HCT116 (cell line): ENCODE measurements around the gene PLD1. TPM values are rescaled to one million over a fixed set of nuclear protein-coding genes. Genes with fewer than 3 reads are reported as not detected.

ENCODE experiments used
- ATAC-seq: fragments of 200-7000 bp; cut with Tn5 transposase; 2 replicates; pipeline ENCODE4 v1.9.1; 2020; ENCODE audit warnings: mild to moderate bottlenecking, moderate library complexity
- BruUV-seq: library from RNA; stranded (reverse); fragments of 400-500 nt; replicated peaks from 2 replicates; lab custom pipeline; 2021; lab: Mats Ljungman, UMichigan
- CTCF ChIA-PET: fragments of 300-600 bp; sonication (Branson Sonifier 250); formaldehyde crosslinking; loops from one replicate; lab custom pipeline; 2021; ENCODE audit warnings: antibody characterized with exemption; lab: Charles Lee
- POLR2A ChIA-PET: fragments of 300-600, 350-600 bp; sonication (Branson Sonifier 250); formaldehyde crosslinking; loops from one replicate; lab custom pipeline; 2021; ENCODE audit warnings: antibody characterized with exemption; lab: Charles Lee
- RAD21 ChIA-PET, 2 experiments: fragments of 300-600 bp; sonication (Branson Sonifier 250); formaldehyde crosslinking; loops; one replicate each; lab custom pipeline; 2023; ENCODE audit warnings: low total read pairs in 2 of 2; ENCODE audit not compliant: uncharacterized antibody in 2 of 2, unreplicated experiment in 2 of 2, low non-redundant PET in 1 of 2; lab: Charles Lee
- DNase-seq: peaks from one replicate; pipeline ENCODE4 v3.0.0-alpha.2; 2010; ENCODE audit warnings: low read depth, low spot score
- H2AFZ ChIP-seq: fragments of 200-600 bp; shearing (Covaris generic), sonication (generic); 2 replicates; pipeline ENCODE4 v1.6.1; 2017; ENCODE audit warnings: low read depth, mixed run types, mixed read lengths, antibody characterized with exemption, low read length; ENCODE audit not compliant: poor library complexity, severe bottlenecking
- H3K27ac ChIP-seq: 2 replicates; pipeline ENCODE4 v1.5.1; 2012; ENCODE audit warnings: low read depth, low read length
- H3K27me3 ChIP-seq: fragments of 200-600 bp; sonication (generic); 2 replicates; pipeline ENCODE4 v1.6.1; 2016; ENCODE audit warnings: mixed run types, low read length, mixed read lengths; ENCODE audit not compliant: insufficient read depth
- H3K36me3 ChIP-seq, 2 experiments: fragments of 200-500 bp in 1 of 2; fragments of 200-600 bp in 1 of 2; sonication (Bioruptor generic) in 1 of 2; sonication (generic) in 1 of 2; 2 replicates each; pipeline versions ENCODE4 v1.5.1 to v1.6.1; 2014 to 2016; ENCODE audit warnings: low read length in 2 of 2, inconsistent platforms in 1 of 2, mixed read lengths in 1 of 2, mixed run types in 1 of 2; ENCODE audit not compliant: insufficient read depth in 2 of 2, control insufficient read depth in 1 of 2
- H3K4me1 ChIP-seq, 2 experiments: fragments of 200-600 bp in 1 of 2; sonication (generic) in 1 of 2; 2 replicates each; pipeline versions ENCODE4 v1.5.1 to v1.6.1; 2012 to 2017; ENCODE audit warnings: low read length in 2 of 2, inconsistent platforms in 1 of 2, mild to moderate bottlenecking in 1 of 2, mixed read lengths in 1 of 2, mixed run types in 1 of 2, moderate library complexity in 1 of 2; ENCODE audit not compliant: insufficient read depth in 2 of 2, control insufficient read depth in 1 of 2
- H3K4me2 ChIP-seq: fragments of 200-600 bp; sonication (generic); 2 replicates; pipeline ENCODE4 v1.6.1; 2017; ENCODE audit warnings: mixed run types, low read length, mixed read lengths
- H3K4me3 ChIP-seq, 2 experiments: fragments of 200-600 bp in 1 of 2; sonication (generic) in 1 of 2; replicated peaks in 1 of 2; 2 replicates each; pipeline ENCODE4 v1.5.1; 2011 to 2016; ENCODE audit warnings: low read length in 2 of 2, control low read depth in 1 of 2, low read depth in 1 of 2, mild to moderate bottlenecking in 1 of 2, mixed read lengths in 1 of 2, mixed run types in 1 of 2
- H3K79me2 ChIP-seq: fragments of 200-600 bp; sonication (generic); 2 replicates; pipeline ENCODE4 v1.6.1; 2017; ENCODE audit warnings: mild to moderate bottlenecking, mixed run types, low read length, moderate library complexity, mixed read lengths; ENCODE audit not compliant: insufficient read depth
- H3K9ac ChIP-seq: fragments of 200-600 bp; sonication (generic); 2 replicates; pipeline ENCODE4 v1.6.1; 2016; ENCODE audit warnings: low read length, mixed read lengths
- H3K9me2 ChIP-seq: fragments of 200-600 bp; sonication (generic), shearing (Covaris generic); 2 replicates; pipeline ENCODE4 v1.6.1; 2017; ENCODE audit warnings: mixed run types, mild to moderate bottlenecking, moderate library complexity; ENCODE audit not compliant: insufficient read depth
- H3K9me3 ChIP-seq, 2 experiments: fragments of 200-500 bp in 1 of 2; fragments of 200-600 bp in 1 of 2; sonication (Bioruptor generic) in 1 of 2; sonication (generic) in 1 of 2; 2 replicates each; pipeline ENCODE4 v1.6.1; 2014 to 2017; ENCODE audit warnings: low read length in 2 of 2, mixed read lengths in 2 of 2, inconsistent platforms in 1 of 2, low read depth in 1 of 2, mild to moderate bottlenecking in 1 of 2, mixed run types in 1 of 2, moderate library complexity in 1 of 2; ENCODE audit not compliant: control insufficient read depth in 1 of 2, insufficient read depth in 1 of 2
- H4K20me1 ChIP-seq: fragments of 200-600 bp; sonication (generic), shearing (Covaris generic); 2 replicates; pipeline ENCODE4 v1.6.1; 2017; ENCODE audit warnings: mixed run types, mild to moderate bottlenecking, moderate library complexity; ENCODE audit not compliant: insufficient read depth
- CBX3 ChIP-seq: IDR thresholded peaks from 2 replicates; pipeline ENCODE4 v1.6.1; 2012; ENCODE audit warnings: low read depth
- EGR1 ChIP-seq: IDR thresholded peaks from 2 replicates; pipeline ENCODE4 v1.6.1; 2012; ENCODE audit warnings: low read depth
- ELF1 ChIP-seq: IDR thresholded peaks from 2 replicates; pipeline ENCODE4 v1.6.1; 2012; ENCODE audit warnings: low read depth, borderline replicate concordance
- EZH2 ChIP-seq: fragments of 200-600 bp; sonication (generic); IDR thresholded peaks from 2 replicates; pipeline ENCODE4 v1.6.1; 2017; ENCODE audit warnings: antibody characterized with exemption, mixed run types
- FOSL1 ChIP-seq: IDR thresholded peaks from 2 replicates; pipeline ENCODE4 v1.6.1; 2012; ENCODE audit warnings: low read depth
- JUND ChIP-seq: IDR thresholded peaks from 2 replicates; pipeline ENCODE4 v1.6.1; 2012
- MAX ChIP-seq: IDR thresholded peaks from 2 replicates; pipeline ENCODE4 v1.6.1; 2012
- RAD21 ChIP-seq: IDR thresholded peaks from 2 replicates; pipeline ENCODE4 v1.6.1; 2012; ENCODE audit warnings: low read depth, mild to moderate bottlenecking
- SRF ChIP-seq: IDR thresholded peaks from 2 replicates; pipeline ENCODE4 v1.6.1; 2012; ENCODE audit warnings: low read depth
- ZBTB33 ChIP-seq: IDR thresholded peaks from 2 replicates; pipeline ENCODE4 v1.6.1; 2011; ENCODE audit warnings: mild to moderate bottlenecking, low read length, moderate library complexity; ENCODE audit not compliant: insufficient replicate concordance; ENCODE audit errors: extremely low read depth
- ZFX ChIP-seq: fragments of 450-650 bp; IDR thresholded peaks from 2 replicates; pipeline ENCODE4 v1.6.1; 2017
- ZNF274 ChIP-seq: fragments of 200-500 bp; sonication (Bioruptor generic); IDR thresholded peaks from 2 replicates; pipeline ENCODE4 v1.6.1; 2014; ENCODE audit warnings: mild to moderate bottlenecking, low read depth, low read length, inconsistent platforms
- intact Hi-C: fragments of 100-400 bp; cut with micrococcal nuclease; formaldehyde crosslinking; loops from 2 replicates; pipeline ENCODE4 v1.10.0; 2022
- total RNA-seq: library from RNA; stranded (reverse); gene quantifications from one replicate; pipeline ENCODE4 v1.2.1, GENCODE V29; 2021; ENCODE audit not compliant: unreplicated experiment
- TF ChIP-seq, protein P1 (sequence below): IDR thresholded peaks from 2 replicates; pipeline ENCODE4 v1.6.1; 2012

PLD1 gene
- total RNA-seq, 1 experiment from 2014 or later: 8.4 TPM

- intact Hi-C loops: no loop called here
- BruUV-seq: no TSS peak
- CTCF ChIA-PET: no interaction called here
Observed at GRCh38 chr3:171552531-171552930, 257.8 kb downstream of the PLD1 start.

More at GRCh38 chr3:171552531-171552930, 257.8 kb downstream of the PLD1 start:
- ATAC-seq: no peak
- H4K20me1 ChIP-seq: no peaks in the 10 kb centered on the region
- RAD21 ChIA-PET: no interaction called here
- no peaks in the 10 kb centered on the region for H3K79me2 ChIP-seq
- no peaks in the 10 kb centered on the region for H3K27me3 ChIP-seq
- no peak overlapping the region for H3K4me3 ChIP-seq
- H3K9ac ChIP-seq: no peak overlapping the region
- no peaks in the 10 kb centered on the region for H3K36me3 ChIP-seq
- no peak for DNase-seq
- H3K9me2 ChIP-seq: no peaks in the 10 kb centered on the region; the same call in 1 of the 2 replicates
- no peaks in the 10 kb centered on the region for H3K4me1 ChIP-seq
- TF ChIP-seq ZBTB33: no peak
- TF ChIP-seq, protein P1, sequence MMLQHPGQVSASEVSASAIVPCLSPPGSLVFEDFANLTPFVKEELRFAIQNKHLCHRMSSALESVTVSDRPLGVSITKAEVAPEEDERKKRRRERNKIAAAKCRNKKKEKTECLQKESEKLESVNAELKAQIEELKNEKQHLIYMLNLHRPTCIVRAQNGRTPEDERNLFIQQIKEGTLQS: no peak
- no peak for TF ChIP-seq ELF1
- no peak for TF ChIP-seq RAD21
- TF ChIP-seq CBX3: no peak
- no peak for TF ChIP-seq EZH2
- no peak for TF ChIP-seq ZNF274
- TF ChIP-seq FOSL1: no peak
- no peak for TF ChIP-seq JUND
- TF ChIP-seq EGR1: no peak
- TF ChIP-seq SRF: no peak
- TF ChIP-seq MAX: no peak
- TF ChIP-seq ZFX: no peak
- TF ChIP-seq, all 23 proteins: peak for 0
- no peaks in the 10 kb centered on the region for H3K9me3 ChIP-seq
- POLR2A ChIA-PET: no interaction called here
- no peak overlapping the region for H3K4me2 ChIP-seq
- H2AFZ ChIP-seq: no peak overlapping the region
- H3K27ac ChIP-seq: no peak overlapping the region
